H1 (cell line): ENCODE data around the gene MPPED2. TPM values are rescaled to one million over a fixed set of nuclear protein-coding genes. Genes with fewer than 3 reads are reported as not detected.

Experiments
- CTCF ChIA-PET: fragments of 300-600 bp; sonication (Branson Sonifier 250); formaldehyde crosslinking; loops from one replicate; lab custom pipeline; 2021; ENCODE audit not compliant: partially characterized antibody; lab: Charles Lee
- POLR2A ChIA-PET: fragments of 300-600 bp; sonication (Branson Sonifier 250); formaldehyde crosslinking; loops from one replicate; lab custom pipeline; 2021; ENCODE audit warnings: inconsistent platforms; ENCODE audit not compliant: partially characterized antibody; lab: Charles Lee
- DNase-seq, 2 experiments: peaks; one replicate each; pipeline versions ENCODE4 v3.0.0 to v3.0.0-alpha.2; 2010 to 2022; ENCODE audit warnings: low spot score in 2 of 2, low read depth in 1 of 2, mixed read lengths in 1 of 2
- FAIRE-seq: peaks from 2 replicates; lab custom pipeline; 2011; peaks lifted over from hg19 to GRCh38; lab: Jason Lieb, UNC
- H2AFZ ChIP-seq: 2 replicates; pipeline ENCODE4 v1.8.1; 2012; ENCODE audit warnings: low read length, inconsistent platforms
- H2AK5ac ChIP-seq: 2 replicates; pipeline ENCODE4 v1.6.1; 2013; ENCODE audit warnings: low read depth, low read length
- H2BK120ac ChIP-seq: replicated peaks from 2 replicates; pipeline ENCODE3; 2013; ENCODE audit warnings: low read depth, low read length, inconsistent platforms
- H2BK12ac ChIP-seq: 2 replicates; pipeline ENCODE4 v1.6.1; 2013; ENCODE audit warnings: low read depth, low read length
- H2BK15ac ChIP-seq: 2 replicates; pipeline ENCODE4 v1.6.1; 2013; ENCODE audit warnings: low read length
- H2BK20ac ChIP-seq: 2 replicates; pipeline ENCODE4 v1.6.1; 2013; ENCODE audit warnings: low read length
- H2BK5ac ChIP-seq: 2 replicates; pipeline ENCODE4 v1.6.1; 2013; ENCODE audit warnings: low read depth, low read length
- H3K14ac ChIP-seq: 2 replicates; pipeline ENCODE4 v1.6.1; 2013; ENCODE audit warnings: inconsistent platforms; ENCODE audit not compliant: insufficient read length
- H3K18ac ChIP-seq: 2 replicates; pipeline ENCODE4 v1.6.1; 2013; ENCODE audit warnings: low read length; ENCODE audit errors: extremely low read depth
- H3K23ac ChIP-seq: 2 replicates; pipeline ENCODE4 v1.6.1; 2013; ENCODE audit warnings: inconsistent platforms; ENCODE audit not compliant: insufficient read length
- H3K23me2 ChIP-seq: 2 replicates; pipeline ENCODE4 v1.6.1; 2013; ENCODE audit warnings: low read depth, low read length
- H3K27ac ChIP-seq: 2 replicates; pipeline ENCODE4 v1.6.1; 2011; ENCODE audit warnings: low read depth, low read length, inconsistent platforms
- H3K27me3 ChIP-seq, 4 experiments: replicated peaks in 1 of 4; 1 replicate in 1 of 4; 2 replicates in 3 of 4; pipeline versions ENCODE4 v1.6.1 to v1.8.1; 2011 to 2013; ENCODE audit warnings: low read length in 3 of 4, mild to moderate bottlenecking in 3 of 4, inconsistent platforms in 2 of 4, mixed read lengths in 2 of 4, moderate library complexity in 1 of 4; ENCODE audit not compliant: control insufficient read depth in 3 of 4, insufficient read depth in 3 of 4; ENCODE audit errors: extremely low read depth in 1 of 4
- H3K36me3 ChIP-seq, 4 experiments: 2 replicates each; pipeline versions ENCODE4 v1.6.1 to v1.8.1; 2011 to 2013; ENCODE audit warnings: mild to moderate bottlenecking in 4 of 4, low read length in 3 of 4, moderate library complexity in 2 of 4, control low read depth in 1 of 4, inconsistent platforms in 1 of 4; ENCODE audit not compliant: insufficient read depth in 4 of 4, control insufficient read depth in 2 of 4
- H3K4ac ChIP-seq: replicated peaks from 2 replicates; pipeline ENCODE3; 2013; ENCODE audit warnings: low read length, low read depth, mixed read lengths, inconsistent platforms; ENCODE audit not compliant: insufficient read length
- H3K4me1 ChIP-seq, 4 experiments: replicated peaks in 1 of 4; 1 replicate in 1 of 4; 2 replicates in 3 of 4; pipeline versions ENCODE4 v1.6.1 to v1.8.1; 2011 to 2013; ENCODE audit warnings: low read length in 3 of 4, inconsistent platforms in 2 of 4, mixed read lengths in 1 of 4; ENCODE audit not compliant: insufficient read depth in 4 of 4, control insufficient read depth in 3 of 4
- H3K4me2 ChIP-seq, 2 experiments: 2 replicates each; pipeline versions ENCODE4 v1.6.1 to v1.8.1; 2011 to 2013; ENCODE audit warnings: low read depth in 2 of 2, low read length in 2 of 2, control low read depth in 1 of 2, inconsistent platforms in 1 of 2, mild to moderate bottlenecking in 1 of 2; ENCODE audit not compliant: insufficient read depth in 1 of 2
- H3K4me3 ChIP-seq, 4 experiments: fragments of 200-600, 300-600 bp in 1 of 4; sonication (generic), shearing (Covaris generic), sonication (Bioruptor Twin) in 1 of 4; 2 replicates each; pipeline versions ENCODE4 v1.5.1 to v1.8.1; 2011 to 2016; ENCODE audit warnings: low read length in 4 of 4, low read depth in 3 of 4, control low read depth in 2 of 4, inconsistent platforms in 2 of 4, mild to moderate bottlenecking in 2 of 4, mixed read lengths in 1 of 4, moderate library complexity in 1 of 4; ENCODE audit not compliant: insufficient read depth in 2 of 4; ENCODE audit errors: extremely low read depth in 1 of 4
- H3K56ac ChIP-seq: replicated peaks from 2 replicates; pipeline ENCODE3; 2013; ENCODE audit warnings: low read depth, mild to moderate bottlenecking, mixed read lengths, low read length, inconsistent platforms; ENCODE audit not compliant: insufficient read length
- H3K79me1 ChIP-seq: 2 replicates; pipeline ENCODE4 v1.6.1; 2013; ENCODE audit warnings: low read depth, low read length, control low read depth
- H3K79me2 ChIP-seq, 2 experiments: 2 replicates each; pipeline versions ENCODE4 v1.6.1 to v1.8.1; 2012 to 2013; ENCODE audit warnings: low read length in 2 of 2, mild to moderate bottlenecking in 2 of 2, inconsistent platforms in 1 of 2; ENCODE audit not compliant: insufficient read depth in 2 of 2, control insufficient read depth in 1 of 2
- H3K9ac ChIP-seq, 4 experiments: replicated peaks in 1 of 4; 1 replicate in 1 of 4; 2 replicates in 3 of 4; pipeline versions ENCODE4 v1.6.1 to v1.8.1; 2011 to 2013; ENCODE audit warnings: low read depth in 3 of 4, low read length in 3 of 4, control low read depth in 2 of 4, mild to moderate bottlenecking in 2 of 4, moderate library complexity in 2 of 4, inconsistent platforms in 1 of 4; ENCODE audit errors: extremely low read depth in 1 of 4
- H3K9me3 ChIP-seq, 2 experiments: 2 replicates each; pipeline versions ENCODE4 v1.6.1 to v1.8.1; 2012 to 2013; ENCODE audit warnings: mild to moderate bottlenecking in 2 of 2, moderate library complexity in 2 of 2, control low read depth in 1 of 2, inconsistent platforms in 1 of 2, low read depth in 1 of 2, low read length in 1 of 2, mixed read lengths in 1 of 2; ENCODE audit not compliant: insufficient read depth in 2 of 2
- H4K20me1 ChIP-seq, 2 experiments: replicated peaks in 1 of 2; 2 replicates each; pipeline versions ENCODE3 to v1.8.1; 2011 to 2013; ENCODE audit warnings: inconsistent platforms in 2 of 2, low read length in 2 of 2, mild to moderate bottlenecking in 1 of 2; ENCODE audit not compliant: insufficient read depth in 2 of 2, control insufficient read depth in 1 of 2
- H4K5ac ChIP-seq: 2 replicates; pipeline ENCODE4 v1.6.1; 2013; ENCODE audit warnings: low read length, low read depth, mixed read lengths, inconsistent platforms; ENCODE audit not compliant: insufficient read length
- H4K8ac ChIP-seq: 2 replicates; pipeline ENCODE4 v1.8.0; 2013; ENCODE audit warnings: mild to moderate bottlenecking, moderate library complexity, low read length, inconsistent platforms; ENCODE audit not compliant: insufficient read depth; ENCODE audit errors: extremely low read depth
- H4K91ac ChIP-seq: replicated peaks from 2 replicates; pipeline ENCODE3; 2013; ENCODE audit warnings: low read length, mixed read lengths, inconsistent platforms; ENCODE audit not compliant: insufficient read length
- BCL11A ChIP-seq, 2 experiments: IDR thresholded peaks; one replicate each; pipeline ENCODE4 v1.6.1; 2011; ENCODE audit warnings: low read depth in 2 of 2, low read length in 2 of 2, mild to moderate bottlenecking in 2 of 2
- CBX5 ChIP-seq: fragments of 300-800, 300-1000 bp; sonication (generic); IDR thresholded peaks from 2 replicates; pipeline ENCODE4 v1.7.1; 2016; ENCODE audit warnings: antibody characterized with exemption, low read length, low read depth
- CTBP2 ChIP-seq: IDR thresholded peaks from 2 replicates; pipeline ENCODE4 v1.7.0; 2011; ENCODE audit warnings: borderline replicate concordance, mild to moderate bottlenecking, moderate library complexity, mixed read lengths, low read length; ENCODE audit not compliant: insufficient read depth, insufficient read length
- EGR1 ChIP-seq: IDR thresholded peaks from 2 replicates; pipeline ENCODE4 v1.6.1; 2011; ENCODE audit warnings: low read depth, low read length, borderline replicate concordance
- HDAC6 ChIP-seq: IDR thresholded peaks from one replicate; pipeline ENCODE4 v1.7.1; 2012; ENCODE audit warnings: low read depth, mild to moderate bottlenecking, inconsistent platforms, low read length, moderate library complexity
- MAFK ChIP-seq: IDR thresholded peaks from 2 replicates; pipeline ENCODE4 v1.6.1; 2012; ENCODE audit warnings: low read depth, mild to moderate bottlenecking, improper control_type of control experiment, low read length
- RFX5 ChIP-seq: IDR thresholded peaks from 2 replicates; pipeline ENCODE4 v1.6.1; 2011; ENCODE audit warnings: low read depth, low read length, improper control_type of control experiment, borderline replicate concordance
- WGBS, 2 experiments: shearing (Covaris generic) in 1 of 2; methylation state at CpG; one replicate each; pipeline versions ENCODE4 v1.1.6 to v1.1.7; 2013 to 2015; ENCODE audit warnings: low lambda C conversion rate in 2 of 2, mixed read lengths in 2 of 2, inconsistent platforms in 1 of 2, low coverage in 1 of 2, missing lambda C conversion rate in 1 of 2; ENCODE audit not compliant: insufficient replicate concordance in 2 of 2, insufficient coverage in 1 of 2, insufficient read length in 1 of 2; ENCODE audit errors: extremely low coverage in 1 of 2, missing lambda C conversion rate in 1 of 2; 5-methylcytosine and 5-hydroxymethylcytosine counted together
- polyA plus RNA-seq, 7 experiments: library from polyadenylated mRNA; depleted of rRNA in 3 of 7; stranded (reverse) in 5 of 7; unstranded in 2 of 7; fragments of >200 nt in 5 of 7; fragments of 200-250 nt in 2 of 7; gene quantifications; 1 replicate in 5 of 7; 2 replicates in 1 of 7; 4 replicates in 1 of 7; pipeline versions ENCODE4 v1.2.1 to v1.2.3, GENCODE V29; 2011 to 2013; ENCODE audit warnings: missing spikeins in 2 of 7, mixed read lengths in 2 of 7
- total RNA-seq: library from RNA; stranded (reverse); fragmentation: NEBNext Ultra II Directional; extraction: Animal tissue kit (Norgen Biotek cat#: 25700); gene quantifications from 2 replicates; pipeline ENCODE4 v1.2.1, GENCODE V29; 2021
- TF ChIP-seq, protein P1 (sequence below): IDR thresholded peaks from 2 replicates; pipeline ENCODE4 v1.6.1; 2011; ENCODE audit warnings: low read length, improper control_type of control experiment

The MPPED2 gene
- total and polyA plus RNA-seq, 2 of the 8 experiments (the other 6 are each of a cell fraction or from before 2014, with no cell fraction given) = 1.3 to 3.5 TPM

DNA sequence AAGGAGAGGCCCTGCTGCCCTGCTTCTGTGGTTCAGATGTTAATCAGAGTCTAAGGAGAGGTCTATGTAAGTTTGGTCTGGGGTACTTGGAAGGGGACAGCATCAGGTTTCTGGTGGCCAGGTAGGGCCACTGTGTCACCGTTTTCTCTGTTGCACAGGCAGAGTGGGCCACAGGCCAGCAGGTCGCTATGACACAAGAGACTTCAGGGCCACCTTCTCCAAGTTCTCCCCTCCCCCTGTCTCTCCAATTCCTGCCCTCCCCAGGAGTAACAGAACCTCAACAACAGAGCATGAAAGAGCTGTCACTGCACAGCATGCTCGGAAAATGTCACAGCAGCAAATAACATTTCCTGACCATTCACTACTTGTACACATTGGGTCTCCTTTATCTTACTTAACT, 58.6 kb downstream of the MPPED2 start:
- H2BK20ac ChIP-seq = no peak overlapping the region
- no peaks in the 10 kb centered on the region for H3K36me3 ChIP-seq
- H2BK15ac ChIP-seq = no peak overlapping the region
- TF ChIP-seq RFX5 (no peak), CBX5 (no peak), MAFK (no peak), BCL11A (IDR thresholded peaks at IDR 0.05; ENCODE audit: low read depth in 2 of 2, low read length in 2 of 2) (no peak), EGR1 (no peak), CTBP2 (no peak), HDAC6 (no peak)
- TF ChIP-seq, protein P1, sequence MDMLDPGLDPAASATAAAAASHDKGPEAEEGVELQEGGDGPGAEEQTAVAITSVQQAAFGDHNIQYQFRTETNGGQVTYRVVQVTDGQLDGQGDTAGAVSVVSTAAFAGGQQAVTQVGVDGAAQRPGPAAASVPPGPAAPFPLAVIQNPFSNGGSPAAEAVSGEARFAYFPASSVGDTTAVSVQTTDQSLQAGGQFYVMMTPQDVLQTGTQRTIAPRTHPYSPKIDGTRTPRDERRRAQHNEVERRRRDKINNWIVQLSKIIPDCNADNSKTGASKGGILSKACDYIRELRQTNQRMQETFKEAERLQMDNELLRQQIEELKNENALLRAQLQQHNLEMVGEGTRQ = no peak
- TF ChIP-seq, all 59 proteins: peak for 0
- Histone ChIP-seq H4K8ac (no peak overlapping the region), H3K79me1 (no peaks in the 10 kb centered on the region), H3K4me2 (no peak overlapping the region), H3K56ac (no peak overlapping the region), H3K9ac (no peak overlapping the region), H3K9me3 (no peaks in the 10 kb centered on the region), H2BK5ac (no peak overlapping the region), H4K20me1 (no peaks in the 10 kb centered on the region), H3K27ac (no peak overlapping the region), H2BK12ac (no peak overlapping the region; the same call in 1 of the 2 replicates), H4K5ac (no peak overlapping the region), H2BK120ac (no peak overlapping the region), H4K91ac (no peak overlapping the region), H3K14ac (no peak overlapping the region), H3K79me2 (no peaks in the 10 kb centered on the region), H3K23me2 (no peaks in the 10 kb centered on the region), H3K18ac (no peak overlapping the region), H3K4me1 (no peaks in the 10 kb centered on the region), H3K4ac (no peak overlapping the region), H3K4me3 (no peak overlapping the region), H3K27me3 (no peaks in the 10 kb centered on the region), H2AK5ac (no peak overlapping the region), H3K23ac (no peak overlapping the region), H2AFZ (no peak overlapping the region)
- no peak for DNase-seq
- 97% methylated on average over 3 of the region's 3 CpGs; no CpG with 5 or more reads in 1 of the 2 experiments for WGBS, 2 experiments
- CTCF ChIA-PET = interaction anchor here (1.4 kb wide), 1 partner anchor 10 kb away, joined by 3 read pairs; no protein-coding TSS in a partner anchor
- no peak for FAIRE-seq
- POLR2A ChIA-PET = no interaction called here
